Stomach (tissue), 9 donors: Measurements from ENCODE around the gene DDX56. TPM values are rescaled to one million over a fixed set of nuclear protein-coding genes. Genes with fewer than 3 reads are reported as not detected.

Experiments used
- DNase-seq, 2 donors: peaks; one replicate each; pipeline versions ENCODE4 v3.0.0 to v3.0.0-alpha.2; 2013 to 2019
- H3K27ac ChIP-seq, 5 donors: fragments of 200-600 bp in 4 of 5; sonication (generic) in 4 of 5; one replicate each; pipeline ENCODE4 v1.5.1; 2013 to 2019; ENCODE audit warnings: mild to moderate bottlenecking in 1 of 5, moderate library complexity in 1 of 5
- H3K27me3 ChIP-seq, 3 donors: fragments of 200-600 bp; sonication (generic); one replicate each; pipeline ENCODE4 v1.5.1; 2017 to 2019; ENCODE audit warnings: mixed run types in 1 of 3
- H3K36me3 ChIP-seq, 4 donors: fragments of 200-600 bp; sonication (generic); 1 replicate in 3 of 4; 2 replicates in 1 of 4; pipeline ENCODE4 v1.5.1; 2016 to 2019
- H3K4me1 ChIP-seq, 4 donors: fragments of 200-600 bp; sonication (generic); one replicate each; pipeline ENCODE4 v1.5.1; 2016 to 2019
- H3K4me3 ChIP-seq, 4 donors: fragments of 200-600 bp; sonication (generic) in 3 of 4; one replicate each; pipeline ENCODE4 v1.5.1; 2016 to 2019; ENCODE audit warnings: mild to moderate bottlenecking in 1 of 4
- H3K9me3 ChIP-seq, 4 donors: fragments of 200-600 bp; sonication (generic); one replicate each; pipeline ENCODE4 v1.5.1; 2016 to 2019
- CTCF ChIP-seq, 7 experiments: fragments of 450-650 bp in 4 of 7; fragments of 200-600 bp in 3 of 7; sonication (generic) in 3 of 7; IDR thresholded peaks; one replicate each; pipeline ENCODE4 v1.5.1; 2016 to 2019; ENCODE audit warnings: antibody characterized with exemption in 7 of 7, control low read depth in 2 of 7, mild to moderate bottlenecking in 1 of 7
- EP300 ChIP-seq: sonication (generic); formaldehyde crosslinking; IDR thresholded peaks from one replicate; pipeline ENCODE4 v1.6.1; 2017; ENCODE audit warnings: antibody characterized with exemption
- POLR2A ChIP-seq, 4 donors: fragments of 450-650 bp; IDR thresholded peaks; one replicate each; pipeline ENCODE4 v1.6.1; 2016; ENCODE audit warnings: antibody characterized with exemption in 4 of 4, control low read depth in 2 of 4, mild to moderate bottlenecking in 1 of 4, moderate library complexity in 1 of 4
- POLR2AphosphoS5 ChIP-seq, 3 donors: sonication (generic); formaldehyde crosslinking; IDR thresholded peaks; one replicate each; pipeline ENCODE4 v1.6.1; 2016; ENCODE audit warnings: antibody characterized with exemption in 3 of 3
- WGBS, 5 donors: extraction: QIAGEN DNeasy Blood & Tissue Kit in 3 of 5; methylation state at CpG; one replicate each; pipeline versions ENCODE4 v1.1.5 to v1.1.7; 2013 to 2018; 5-methylcytosine and 5-hydroxymethylcytosine counted together
- intact Hi-C: fragments of 100-400 bp; cut with DNase I; formaldehyde crosslinking; loops from one replicate; pipeline ENCODE4 v1.15.1; 2023; ENCODE audit warnings: low total_unique reads
- polyA plus RNA-seq, 3 donors: library from polyadenylated mRNA; stranded (reverse); fragments of 200-250 nt; gene quantifications; one replicate each; pipeline ENCODE4 v1.2.3, GENCODE V29; 2013
- total RNA-seq, 5 donors: library from RNA; depleted of rRNA; stranded (reverse); fragments of >200 nt; gene quantifications; one replicate each; pipeline versions ENCODE4 v1.1.0 to v1.2.3, GENCODE V29; 2014 to 2016
- donor health status: healthy with polysubstance abuse.
- donor health status: Bipolar disorder and iron deficiency.
- donor health status: healthy.

DDX56 gene
- total and polyA plus RNA-seq, 8 donors: 35.6 to 98.7 (median 55.2) TPM

- Histone ChIP-seq H3K27ac (peak overlapping the region; percentile 81 to 93 (median 91)), H3K4me3 (peak overlapping the region; percentile 67 to 93 (median 87)), H3K27me3 (no peaks in the 10 kb centered on the region), H3K36me3 (peaks cover 47 to 72% (median 65%) of the 10 kb centered on the region in 4 donors), H3K9me3 (no peaks in the 10 kb centered on the region), H3K4me1 (peaks cover 15 to 44% (median 30%) of the 10 kb centered on the region in 4 donors)
- no peak for TF ChIP-seq POLR2A (IDR thresholded peaks at IDR 0.05)
- intact Hi-C loops: no loop called here
- 16 to 43% (median 23%) methylated on average over 14 to 18 of the region's 18 CpGs for whole genome bisulfite sequencing, 5 donors
- no peak for DNase-seq
Measured at GRCh38 chr7:44574287-44574872, 672 bp upstream of the DDX56 start.

GRCh38 chr7:44572771-44573170, 937 bp downstream of the DDX56 start:
- H3K4me3 ChIP-seq: peak overlapping the region; percentile 67 to 93 (median 87)
- intact Hi-C loops: no loop called here
- H3K36me3 ChIP-seq: peaks cover 51 to 72% (median 65%) of the 10 kb centered on the region in 4 donors
- DNase-seq: no peak
- no peak for TF ChIP-seq CTCF (IDR thresholded peaks at IDR 0.05)
- no peak for TF ChIP-seq EP300
- TF ChIP-seq POLR2AphosphoS5 (IDR thresholded peaks at IDR 0.05): no peak
- no peak for TF ChIP-seq POLR2A (IDR thresholded peaks at IDR 0.05)
- H3K27ac ChIP-seq: peak overlapping the region in 4 of 5 donors; percentile 88 to 93 (median 92)
- 51 to 71% (median 57%) methylated on average over 5 of the region's 5 CpGs for WGBS, 5 donors
- H3K4me1 ChIP-seq: peaks cover 15 to 38% (median 27%) of the 10 kb centered on the region in 4 donors
- H3K9me3 ChIP-seq: no peaks in the 10 kb centered on the region
- no peaks in the 10 kb centered on the region for H3K27me3 ChIP-seq

- DNase-seq: no peak
- 90 to 94% (median 91%) methylated on average over 8 to 9 of the region's 9 CpGs for WGBS, 5 donors
- H3K4me1 ChIP-seq: peaks cover 15 to 39% (median 28%) of the 10 kb centered on the region in 4 donors
- H3K27me3 ChIP-seq: no peaks in the 10 kb centered on the region
- TF ChIP-seq CTCF (IDR thresholded peaks at IDR 0.05) (no peak), POLR2AphosphoS5 (IDR thresholded peaks at IDR 0.05) (no peak)
- H3K4me3 ChIP-seq: no peak overlapping the region
- intact Hi-C loops: loop anchor here (10.0 kb wide), 2 partner anchors 75 to 325 kb away; partner anchors contain the start of gene NUDCD3
- no peaks in the 10 kb centered on the region for H3K9me3 ChIP-seq
- H3K36me3 ChIP-seq: peaks cover 77 to 80% (median 78%) of the 10 kb centered on the region in 4 donors
- H3K27ac ChIP-seq: no peak overlapping the region
Measured at GRCh38 chr7:44569959-44570358, 3.7 kb downstream of the DDX56 start.

GRCh38 chr7:44568771-44569560, 4.7 kb downstream of the DDX56 start:
- Histone ChIP-seq H3K36me3 (peaks cover 87 to 90% (median 88%) of the 10 kb centered on the region in 4 donors), H3K4me3 (no peak overlapping the region), H3K27ac (no peak overlapping the region), H3K9me3 (no peaks in the 10 kb centered on the region), H3K4me1 (peaks cover 10 to 30% (median 20%) of the 10 kb centered on the region in 4 donors), H3K27me3 (no peaks in the 10 kb centered on the region)
- no peak for DNase-seq
- TF ChIP-seq POLR2A (IDR thresholded peaks at IDR 0.05) (no peak), EP300 (no peak), CTCF (IDR thresholded peaks at IDR 0.05) (no peak), POLR2AphosphoS5 (IDR thresholded peaks at IDR 0.05) (no peak)
- WGBS, 5 donors: 90 to 94% (median 92%) methylated on average over 11 to 17 of the region's 17 CpGs
- intact Hi-C loops: loop anchor here (10.0 kb wide), 2 partner anchors 74 to 324 kb away; partner anchors contain the start of gene NUDCD3
